Suprapubic skin (tissue), 4 donors: ENCODE data around the gene FAM98B. TPM values are rescaled to one million over a fixed set of nuclear protein-coding genes. Genes with fewer than 3 reads are reported as not detected.
A peak's percentile ranks its signal among the peaks of the same experiment; 100 is the strongest.

Experiments
- DNase-seq, 2 donors: peaks; one replicate each; pipeline ENCODE4 v3.0.0-alpha.2; 2019; ENCODE audit warnings: low spot score in 2 of 2
- H3K27ac ChIP-seq: fragments of 200-600 bp; sonication (generic); one replicate; pipeline ENCODE4 v1.5.1; 2019
- H3K27me3 ChIP-seq: fragments of 200-600 bp; sonication (generic); one replicate; pipeline ENCODE4 v1.5.1; 2019
- H3K36me3 ChIP-seq: fragments of 200-600 bp; sonication (generic); one replicate; pipeline ENCODE4 v1.5.1; 2019
- H3K4me1 ChIP-seq: fragments of 200-600 bp; sonication (generic); one replicate; pipeline ENCODE4 v1.5.1; 2019
- H3K4me3 ChIP-seq: fragments of 200-600 bp; sonication (generic); one replicate; pipeline ENCODE4 v1.5.1; 2019; ENCODE audit warnings: mild to moderate bottlenecking
- H3K9me3 ChIP-seq: fragments of 200-600 bp; sonication (generic); one replicate; pipeline ENCODE4 v1.5.1; 2019
- EP300 ChIP-seq: sonication (generic); formaldehyde crosslinking; IDR thresholded peaks from one replicate; pipeline ENCODE4 v1.6.1; 2017; ENCODE audit warnings: antibody characterized with exemption
- POLR2A ChIP-seq, 2 donors: fragments of 450-650 bp; IDR thresholded peaks; one replicate each; pipeline ENCODE4 v1.6.1; 2017; ENCODE audit warnings: antibody characterized with exemption in 2 of 2, mild to moderate bottlenecking in 2 of 2, moderate library complexity in 2 of 2
- POLR2AphosphoS5 ChIP-seq, 3 donors: sonication (generic); formaldehyde crosslinking; IDR thresholded peaks; one replicate each; pipeline ENCODE4 v1.6.1; 2017; ENCODE audit warnings: antibody characterized with exemption in 3 of 3
- WGBS: methylation state at CpG from one replicate; pipeline ENCODE4 v1.1.5; 2018; 5-methylcytosine and 5-hydroxymethylcytosine counted together
- total RNA-seq, 4 donors: library from RNA; depleted of rRNA; stranded (reverse); fragments of >200 nt; gene quantifications; one replicate each; pipeline ENCODE4 v1.1.0, GENCODE V29; 2016
- TF ChIP-seq, protein P1 (sequence below), 2 donors: fragments of 200-600 bp in 1 of 2; fragments of 450-650 bp in 1 of 2; sonication (generic) in 1 of 2; IDR thresholded peaks; one replicate each; pipeline ENCODE4 v1.5.1; 2016 to 2019; ENCODE audit warnings: antibody characterized with exemption in 2 of 2, mild to moderate bottlenecking in 1 of 2, moderate library complexity in 1 of 2

Gene FAM98B
- total RNA-seq, 4 donors from 2014 or later: 9.4 to 48.3 (median 14.7) TPM

GRCh38 chr15:38414357-38414756, 39.6 kb upstream of the FAM98B start:
- peak in 1 of 2 donors; percentile 60 for DNase-seq
- TF ChIP-seq, protein P1, sequence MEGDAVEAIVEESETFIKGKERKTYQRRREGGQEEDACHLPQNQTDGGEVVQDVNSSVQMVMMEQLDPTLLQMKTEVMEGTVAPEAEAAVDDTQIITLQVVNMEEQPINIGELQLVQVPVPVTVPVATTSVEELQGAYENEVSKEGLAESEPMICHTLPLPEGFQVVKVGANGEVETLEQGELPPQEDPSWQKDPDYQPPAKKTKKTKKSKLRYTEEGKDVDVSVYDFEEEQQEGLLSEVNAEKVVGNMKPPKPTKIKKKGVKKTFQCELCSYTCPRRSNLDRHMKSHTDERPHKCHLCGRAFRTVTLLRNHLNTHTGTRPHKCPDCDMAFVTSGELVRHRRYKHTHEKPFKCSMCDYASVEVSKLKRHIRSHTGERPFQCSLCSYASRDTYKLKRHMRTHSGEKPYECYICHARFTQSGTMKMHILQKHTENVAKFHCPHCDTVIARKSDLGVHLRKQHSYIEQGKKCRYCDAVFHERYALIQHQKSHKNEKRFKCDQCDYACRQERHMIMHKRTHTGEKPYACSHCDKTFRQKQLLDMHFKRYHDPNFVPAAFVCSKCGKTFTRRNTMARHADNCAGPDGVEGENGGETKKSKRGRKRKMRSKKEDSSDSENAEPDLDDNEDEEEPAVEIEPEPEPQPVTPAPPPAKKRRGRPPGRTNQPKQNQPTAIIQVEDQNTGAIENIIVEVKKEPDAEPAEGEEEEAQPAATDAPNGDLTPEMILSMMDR (IDR thresholded peaks at IDR 0.05): peak in 1 of 2 donors; percentile 57
- no peak for TF ChIP-seq POLR2AphosphoS5 (IDR thresholded peaks at IDR 0.05)
- Histone ChIP-seq H3K9me3 (no peaks in the 10 kb centered on the region), H3K4me1 (no peaks in the 10 kb centered on the region), H3K27me3 (no peaks in the 10 kb centered on the region), H3K36me3 (no peaks in the 10 kb centered on the region), H3K27ac (no peak overlapping the region), H3K4me3 (no peak overlapping the region)

- no peaks in the 10 kb centered on the region for H3K27me3 ChIP-seq
- no peak for DNase-seq
- H3K36me3 ChIP-seq: no peaks in the 10 kb centered on the region
- TF ChIP-seq POLR2AphosphoS5 (IDR thresholded peaks at IDR 0.05): no peak
- TF ChIP-seq, protein P1 (IDR thresholded peaks at IDR 0.05): no peak
- TF ChIP-seq POLR2A (IDR thresholded peaks at IDR 0.05): no peak
- no peak for TF ChIP-seq EP300
- no peak overlapping the region for H3K4me3 ChIP-seq
- H3K27ac ChIP-seq: no peak overlapping the region
- H3K4me1 ChIP-seq: no peaks in the 10 kb centered on the region
- H3K9me3 ChIP-seq: no peaks in the 10 kb centered on the region
- 59% methylated on average over 4 of the region's 4 CpGs for WGBS
Observed at GRCh38 chr15:38421069-38421690, 32.7 kb upstream of the FAM98B start.

DNA sequence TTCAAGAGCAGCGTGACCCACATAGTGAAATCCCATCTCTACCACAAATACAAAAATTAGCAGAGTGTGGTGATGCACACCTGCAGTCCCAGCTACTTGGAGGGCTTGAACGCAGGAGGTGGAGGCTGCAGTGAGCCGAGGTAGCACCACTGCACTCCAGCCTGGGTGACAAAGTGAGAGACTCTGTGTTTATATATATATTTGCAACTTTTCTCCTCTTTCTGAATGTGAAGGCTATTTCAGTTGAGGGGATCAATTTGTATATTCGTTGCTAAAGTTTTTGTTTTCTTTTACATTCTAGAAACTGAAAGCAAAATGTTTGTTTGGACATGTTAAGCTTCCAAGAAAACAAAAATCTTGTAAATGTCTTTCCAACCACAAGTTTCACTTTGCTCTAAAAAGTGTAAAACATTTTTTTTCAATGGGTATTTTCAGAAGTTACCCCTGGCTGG, 29.8 kb upstream of the FAM98B start:
- Histone ChIP-seq H3K36me3 (no peaks in the 10 kb centered on the region), H3K4me1 (no peaks in the 10 kb centered on the region), H3K4me3 (no peak overlapping the region), H3K27ac (no peak overlapping the region), H3K9me3 (no peaks in the 10 kb centered on the region), H3K27me3 (no peaks in the 10 kb centered on the region)
- WGBS: 76% methylated on average over 4 of the region's 4 CpGs
- DNase-seq: no peak
- TF ChIP-seq, protein P1 (IDR thresholded peaks at IDR 0.05): no peak

DNA sequence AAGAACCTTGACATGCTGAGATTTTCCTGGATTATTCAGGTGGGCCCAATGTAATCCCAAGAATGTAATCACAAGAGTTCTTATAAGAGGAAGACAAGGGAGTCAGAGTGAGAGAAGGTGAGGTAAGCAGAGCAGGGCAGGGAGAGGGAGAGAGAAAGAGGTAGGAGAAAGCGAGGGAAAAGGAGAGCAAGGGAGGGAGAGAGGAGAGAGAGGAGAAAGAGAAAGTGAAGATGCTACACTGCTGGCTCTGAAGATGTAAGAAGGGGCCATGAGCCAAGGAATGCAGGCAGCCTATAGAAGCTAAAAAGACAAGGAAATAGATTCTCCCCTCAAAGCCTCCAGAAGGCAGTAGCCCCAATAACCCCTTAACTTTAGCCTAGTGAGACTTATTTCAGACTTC, 28.7 kb upstream of the FAM98B start:
- Histone ChIP-seq H3K36me3 (no peaks in the 10 kb centered on the region), H3K27ac (no peak overlapping the region), H3K4me1 (no peaks in the 10 kb centered on the region), H3K9me3 (no peaks in the 10 kb centered on the region), H3K4me3 (no peak overlapping the region), H3K27me3 (peaks cover 7% of the 10 kb centered on the region)
- WGBS: 100% methylated on average over 1 of the region's 1 CpG
- DNase-seq: no peak
- no peak for TF ChIP-seq EP300
- TF ChIP-seq, protein P1 (IDR thresholded peaks at IDR 0.05): no peak
- no peak for TF ChIP-seq POLR2A (IDR thresholded peaks at IDR 0.05)
- no peak for TF ChIP-seq POLR2AphosphoS5 (IDR thresholded peaks at IDR 0.05)

DNA sequence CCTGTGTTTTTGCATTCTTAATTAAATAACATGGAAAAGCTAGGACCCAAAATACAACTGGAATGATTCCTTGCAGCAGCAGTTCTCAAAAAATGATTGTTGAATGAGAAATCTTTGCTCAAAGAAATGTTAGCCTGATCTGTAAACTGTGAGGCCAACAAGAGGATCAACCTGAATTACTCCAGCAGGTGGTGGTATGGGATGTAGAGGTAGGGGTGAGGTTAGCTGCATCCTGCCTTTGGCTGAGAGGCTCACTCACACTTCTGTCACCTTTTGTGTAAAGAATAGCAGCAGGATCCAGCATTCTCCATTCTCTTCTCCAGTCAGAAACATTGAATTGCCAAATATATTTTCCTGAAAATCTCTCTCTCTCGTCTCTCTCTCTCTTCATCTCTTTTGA, 26.5 kb upstream of the FAM98B start:
- no peak for DNase-seq
- H3K27ac ChIP-seq: no peak overlapping the region
- no peaks in the 10 kb centered on the region for H3K36me3 ChIP-seq
- H3K9me3 ChIP-seq: no peaks in the 10 kb centered on the region
- no peak overlapping the region for H3K4me3 ChIP-seq
- TF ChIP-seq POLR2AphosphoS5 (IDR thresholded peaks at IDR 0.05) (no peak), EP300 (no peak), POLR2A (IDR thresholded peaks at IDR 0.05) (no peak)
- TF ChIP-seq, protein P1 (IDR thresholded peaks at IDR 0.05): no peak
- H3K27me3 ChIP-seq: peaks cover 7% of the 10 kb centered on the region
- 91% methylated on average over 1 of the region's 1 CpG for WGBS
- no peaks in the 10 kb centered on the region for H3K4me1 ChIP-seq
